Measurements from ENCODE around the gene GRM8. TPM values are rescaled to one million over a fixed set of nuclear protein-coding genes. Genes with fewer than 3 reads are reported as not detected.

Gene GRM8
- total RNA-seq, 2 experiments from 2014 or later, result not detected

DNA sequence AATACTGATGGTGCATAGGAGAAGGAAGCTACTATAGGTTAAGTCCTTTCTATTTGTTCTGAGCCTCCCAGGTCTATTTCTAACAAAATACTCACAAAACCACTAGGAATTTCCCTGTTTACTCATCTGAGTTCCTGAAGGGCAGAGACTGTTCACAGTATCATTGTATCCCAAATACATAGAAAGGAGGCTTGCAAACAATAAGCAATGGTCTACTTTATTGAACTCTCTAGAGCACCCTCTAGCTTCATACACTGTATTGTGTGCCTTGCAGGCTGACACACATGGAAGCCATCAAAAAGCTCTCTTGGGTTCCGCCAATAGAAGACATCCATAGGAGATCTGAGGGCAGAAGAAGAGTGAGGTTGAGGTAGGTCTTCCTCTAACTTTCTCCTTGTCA lies 826.1 kb downstream of the GRM8 start:
- Histone ChIP-seq H3K27ac (ENCODE audit: low read depth, low read length, poor library complexity, severe bottlenecking) (no peak overlapping the region), H3K4me1 (ENCODE audit: insufficient read depth, low read length, poor library complexity, severe bottlenecking) (no peaks in the 10 kb centered on the region), H3K4me2 (ENCODE audit: low read length) (no peak overlapping the region), H3K79me2 (ENCODE audit: insufficient read depth, low read depth, low read length) (no peaks in the 10 kb centered on the region), H3K36me3 (ENCODE audit: insufficient read depth, low read length) (no peaks in the 10 kb centered on the region), H4K20me1 (ENCODE audit: insufficient read depth, low read length) (no peaks in the 10 kb centered on the region), H2AFZ (ENCODE audit: low read length) (no peak overlapping the region), H3K9me3 (ENCODE audit: low read length) (no peaks in the 10 kb centered on the region), H3K4me3 (ENCODE audit: low read depth, low read length, poor library complexity, severe bottlenecking) (no peak overlapping the region), H3K9me2 (ENCODE audit: insufficient read depth, low read length) (no peaks in the 10 kb centered on the region)
- TF ChIP-seq, protein P1, sequence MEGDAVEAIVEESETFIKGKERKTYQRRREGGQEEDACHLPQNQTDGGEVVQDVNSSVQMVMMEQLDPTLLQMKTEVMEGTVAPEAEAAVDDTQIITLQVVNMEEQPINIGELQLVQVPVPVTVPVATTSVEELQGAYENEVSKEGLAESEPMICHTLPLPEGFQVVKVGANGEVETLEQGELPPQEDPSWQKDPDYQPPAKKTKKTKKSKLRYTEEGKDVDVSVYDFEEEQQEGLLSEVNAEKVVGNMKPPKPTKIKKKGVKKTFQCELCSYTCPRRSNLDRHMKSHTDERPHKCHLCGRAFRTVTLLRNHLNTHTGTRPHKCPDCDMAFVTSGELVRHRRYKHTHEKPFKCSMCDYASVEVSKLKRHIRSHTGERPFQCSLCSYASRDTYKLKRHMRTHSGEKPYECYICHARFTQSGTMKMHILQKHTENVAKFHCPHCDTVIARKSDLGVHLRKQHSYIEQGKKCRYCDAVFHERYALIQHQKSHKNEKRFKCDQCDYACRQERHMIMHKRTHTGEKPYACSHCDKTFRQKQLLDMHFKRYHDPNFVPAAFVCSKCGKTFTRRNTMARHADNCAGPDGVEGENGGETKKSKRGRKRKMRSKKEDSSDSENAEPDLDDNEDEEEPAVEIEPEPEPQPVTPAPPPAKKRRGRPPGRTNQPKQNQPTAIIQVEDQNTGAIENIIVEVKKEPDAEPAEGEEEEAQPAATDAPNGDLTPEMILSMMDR (conservative IDR thresholded peaks at IDR 0.05; ENCODE audit: low read length), result 0 out of 2 replicates have a peak, but pooled peaks have one; percentile 13
- TF ChIP-seq EZH2phosphoT487 (IDR thresholded peaks at IDR 0.05; ENCODE audit: borderline replicate concordance, low read depth, low read length), result no peak
- no peak for DNase-seq (ENCODE audit: low spot score)
- no TSS peak for BruUV-seq (replicated peaks)
- POLR2A ChIA-PET, result no interaction called here
- CTCF ChIA-PET (ENCODE audit: unreplicated experiment), result no interaction called here
- intact Hi-C loops (cut with micrococcal nuclease; ENCODE audit: unreplicated experiment), result loop anchor here (5.0 kb wide), 1 partner anchor 39 kb away; no protein-coding TSS in a partner anchor

DNA sequence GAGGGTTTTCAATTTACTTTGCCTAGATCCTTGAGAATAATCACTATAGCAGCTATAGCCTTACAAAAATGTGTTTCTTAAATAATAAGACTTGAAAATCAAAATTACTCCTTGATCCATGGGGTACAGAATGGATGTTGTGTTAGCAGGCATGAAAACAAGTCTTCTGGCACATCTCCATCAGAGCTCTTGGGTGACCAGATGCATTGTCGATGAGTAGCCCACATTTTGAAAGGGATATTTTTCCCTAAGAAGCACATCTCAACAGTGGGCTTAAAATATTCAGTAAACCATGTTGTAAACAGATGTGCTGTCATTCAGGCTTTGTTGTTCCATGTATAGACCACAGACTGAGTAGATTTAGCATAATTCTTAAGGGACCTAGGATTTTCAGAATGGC lies 827.8 kb downstream of the GRM8 start:
- no TSS peak for BruUV-seq (replicated peaks)
- Histone ChIP-seq H4K20me1 (ENCODE audit: insufficient read depth, low read length) (no peaks in the 10 kb centered on the region), H3K79me2 (ENCODE audit: insufficient read depth, low read depth, low read length) (no peaks in the 10 kb centered on the region), H3K4me3 (ENCODE audit: low read depth, low read length, poor library complexity, severe bottlenecking) (no peak overlapping the region), H3K27ac (ENCODE audit: low read depth, low read length, poor library complexity, severe bottlenecking) (no peak overlapping the region), H3K9me2 (ENCODE audit: insufficient read depth, low read length) (no peaks in the 10 kb centered on the region), H3K4me2 (ENCODE audit: low read length) (no peak overlapping the region), H3K36me3 (ENCODE audit: insufficient read depth, low read length) (no peaks in the 10 kb centered on the region), H3K9me3 (ENCODE audit: low read length) (no peaks in the 10 kb centered on the region), H2AFZ (ENCODE audit: low read length) (no peak overlapping the region), H3K4me1 (ENCODE audit: insufficient read depth, low read length, poor library complexity, severe bottlenecking) (no peaks in the 10 kb centered on the region)
- intact Hi-C loops (cut with micrococcal nuclease; ENCODE audit: unreplicated experiment), result loop anchor here (5.0 kb wide), 1 partner anchor 38 kb away; no protein-coding TSS in a partner anchor
- ChIA-PET POLR2A (no interaction called here), CTCF (ENCODE audit: unreplicated experiment) (no interaction called here)
- no peak for TF ChIP-seq EZH2phosphoT487 (IDR thresholded peaks at IDR 0.05; ENCODE audit: borderline replicate concordance, low read depth, low read length)
- TF ChIP-seq, protein P1 (conservative IDR thresholded peaks at IDR 0.05; ENCODE audit: low read length), result no peak
- no peak for DNase-seq (ENCODE audit: low spot score)

DNA sequence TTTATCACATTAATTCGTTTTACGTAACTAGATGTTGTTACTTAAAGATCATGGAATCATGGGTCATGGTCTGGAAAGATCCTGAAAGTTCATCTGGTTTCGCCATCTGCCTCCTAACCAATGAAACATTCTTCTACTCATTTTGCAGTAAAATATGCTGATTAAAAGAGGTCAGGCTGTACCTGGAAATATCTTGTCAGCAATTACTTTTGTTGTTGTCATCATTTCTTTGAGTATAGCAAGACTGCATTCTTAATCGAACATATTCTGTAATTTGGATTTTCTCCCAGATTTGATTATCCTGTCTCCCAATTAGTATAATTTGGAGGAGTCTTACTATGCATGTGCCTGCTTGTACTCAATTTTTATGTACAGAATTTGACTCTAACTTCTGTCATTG lies 833.7 kb downstream of the GRM8 start:
- H3K27ac ChIP-seq (ENCODE audit: low read depth, low read length, poor library complexity, severe bottlenecking), result no peak overlapping the region
- H2AFZ ChIP-seq (ENCODE audit: low read length), result no peak overlapping the region
- TF ChIP-seq, protein P1 (conservative IDR thresholded peaks at IDR 0.05; ENCODE audit: low read length), result no peak
- no peak for TF ChIP-seq EZH2phosphoT487 (IDR thresholded peaks at IDR 0.05; ENCODE audit: borderline replicate concordance, low read depth, low read length)
- ChIA-PET POLR2A (no interaction called here), CTCF (ENCODE audit: unreplicated experiment) (no interaction called here)
- H3K4me3 ChIP-seq (ENCODE audit: low read depth, low read length, poor library complexity, severe bottlenecking), result no peak overlapping the region
- no peak for DNase-seq (ENCODE audit: low spot score)
- H3K36me3 ChIP-seq (ENCODE audit: insufficient read depth, low read length), result no peaks in the 10 kb centered on the region
- no peaks in the 10 kb centered on the region for H3K9me3 ChIP-seq (ENCODE audit: low read length)
- BruUV-seq (replicated peaks), result no TSS peak
- no peak overlapping the region for H3K4me2 ChIP-seq (ENCODE audit: low read length)
- H3K9me2 ChIP-seq (ENCODE audit: insufficient read depth, low read length), result no peaks in the 10 kb centered on the region
- H3K4me1 ChIP-seq (ENCODE audit: insufficient read depth, low read length, poor library complexity, severe bottlenecking), result no peaks in the 10 kb centered on the region
- H4K20me1 ChIP-seq (ENCODE audit: insufficient read depth, low read length), result no peaks in the 10 kb centered on the region
- H3K79me2 ChIP-seq (ENCODE audit: insufficient read depth, low read depth, low read length), result no peaks in the 10 kb centered on the region
- intact Hi-C loops (cut with micrococcal nuclease; ENCODE audit: unreplicated experiment), result no loop called here
